Muscle layer of colon (tissue), 2 donors: ENCODE data around the gene C11orf97.
"Not testable (repeated sequence)": the region's sequence is repeated elsewhere in the genome, so short reads cannot be mapped to it uniquely, and the experiment has no call there.

ENCODE experiments used
- H3K27ac ChIP-seq: one replicate; pipeline ENCODE4 v1.7.0; 2013; ENCODE audit warnings: low read depth, mild to moderate bottlenecking, low read length, moderate library complexity
- H3K27me3 ChIP-seq, 2 donors: one replicate each; pipeline ENCODE4 v1.7.0; 2013; ENCODE audit warnings: low read length in 2 of 2, mild to moderate bottlenecking in 2 of 2; ENCODE audit not compliant: insufficient read depth in 2 of 2, control insufficient read depth in 1 of 2
- H3K36me3 ChIP-seq: one replicate; pipeline ENCODE4 v1.7.0; 2013; ENCODE audit warnings: mild to moderate bottlenecking, low read length; ENCODE audit not compliant: insufficient read depth
- H3K4me1 ChIP-seq: one replicate; pipeline ENCODE4 v1.7.0; 2013; ENCODE audit warnings: mild to moderate bottlenecking, low read length; ENCODE audit not compliant: insufficient read depth
- H3K4me3 ChIP-seq, 2 donors: one replicate each; pipeline ENCODE4 v1.7.0; 2013; ENCODE audit warnings: low read length in 2 of 2, low read depth in 1 of 2, mild to moderate bottlenecking in 1 of 2, moderate library complexity in 1 of 2
- H3K9ac ChIP-seq: one replicate; pipeline ENCODE4 v1.7.0; 2013; ENCODE audit warnings: low read length
- H3K9me3 ChIP-seq: one replicate; pipeline ENCODE4 v1.7.0; 2013; ENCODE audit warnings: mild to moderate bottlenecking, low read length
- donor health status: abdominal sarcoma.
- donor health status: Adenocarcinoma of cecum.

Gene C11orf97

DNA sequence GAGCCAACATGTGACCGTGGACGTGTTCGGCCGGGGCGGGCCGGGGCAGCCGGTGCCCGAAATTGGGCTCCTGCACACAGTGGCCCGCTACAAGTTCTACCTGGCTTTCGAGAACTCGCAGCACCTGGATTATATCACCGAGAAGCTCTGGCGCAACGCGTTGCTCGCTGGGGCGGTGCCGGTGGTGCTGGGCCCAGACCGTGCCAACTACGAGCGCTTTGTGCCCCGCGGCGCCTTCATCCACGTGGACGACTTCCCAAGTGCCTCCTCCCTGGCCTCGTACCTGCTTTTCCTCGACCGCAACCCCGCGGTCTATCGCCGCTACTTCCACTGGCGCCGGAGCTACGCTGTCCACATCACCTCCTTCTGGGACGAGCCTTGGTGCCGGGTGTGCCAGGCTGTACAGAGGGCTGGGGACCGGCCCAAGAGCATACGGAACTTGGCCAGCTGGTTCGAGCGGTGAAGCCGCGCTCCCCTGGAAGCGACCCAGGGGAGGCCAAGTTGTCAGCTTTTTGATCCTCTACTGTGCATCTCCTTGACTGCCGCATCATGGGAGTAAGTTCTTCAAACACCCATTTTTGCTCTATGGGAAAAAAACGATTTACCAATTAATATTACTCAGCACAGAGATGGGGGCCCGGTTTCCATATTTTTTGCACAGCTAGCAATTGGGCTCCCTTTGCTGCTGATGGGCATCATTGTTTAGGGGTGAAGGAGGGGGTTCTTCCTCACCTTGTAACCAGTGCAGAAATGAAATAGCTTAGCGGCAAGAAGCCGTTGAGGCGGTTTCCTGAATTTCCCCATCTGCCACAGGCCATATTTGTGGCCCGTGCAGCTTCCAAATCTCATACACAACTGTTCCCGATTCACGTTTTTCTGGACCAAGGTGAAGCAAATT is 33.3 kb downstream of the C11orf97 start:
- peaks cover 5% of the 10 kb centered on the region for H3K36me3 ChIP-seq
- peaks cover 38% of the 10 kb centered on the region for H3K4me1 ChIP-seq
- no peaks in the 10 kb centered on the region for H3K9me3 ChIP-seq
- no peaks in the 10 kb centered on the region for H3K27me3 ChIP-seq
- H3K4me3 ChIP-seq = peak overlapping the region; percentile 61 to 63
- peak overlapping the region; percentile 35 for H3K27ac ChIP-seq
- no peak overlapping the region for H3K9ac ChIP-seq

DNA sequence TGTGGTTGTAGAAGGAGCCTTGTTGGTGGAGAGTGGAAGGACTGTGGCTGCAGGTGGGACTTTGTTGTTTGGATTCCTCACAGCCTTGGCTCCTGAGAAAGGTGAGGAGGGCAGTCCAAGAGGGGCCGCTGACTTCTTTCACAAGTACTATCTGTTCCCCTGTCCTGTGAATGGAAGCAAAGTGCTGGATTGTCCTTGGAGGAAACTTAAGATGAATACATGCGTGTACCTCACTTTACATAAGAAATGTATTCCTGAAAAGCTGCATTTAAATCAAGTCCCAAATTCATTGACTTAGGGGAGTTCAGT is 33.9 kb downstream of the C11orf97 start:
- peak overlapping the region in 1 of 2 donors; percentile 63 for H3K4me3 ChIP-seq
- H3K27ac ChIP-seq = no peak overlapping the region
- H3K36me3 ChIP-seq = peaks cover 5% of the 10 kb centered on the region
- no peaks in the 10 kb centered on the region for H3K27me3 ChIP-seq
- peaks cover 38% of the 10 kb centered on the region for H3K4me1 ChIP-seq
- no peak overlapping the region for H3K9ac ChIP-seq
- H3K9me3 ChIP-seq = no peaks in the 10 kb centered on the region

GRCh38 chr11:94546886-94547285 is 34.6 kb downstream of the C11orf97 start:
- Histone ChIP-seq H3K36me3 (peaks cover 5% of the 10 kb centered on the region), H3K4me3 (no peak overlapping the region), H3K27ac (no peak overlapping the region), H3K4me1 (peaks cover 38% of the 10 kb centered on the region), H3K9me3 (no peaks in the 10 kb centered on the region), H3K27me3 (no peaks in the 10 kb centered on the region), H3K9ac (no peak overlapping the region)

DNA sequence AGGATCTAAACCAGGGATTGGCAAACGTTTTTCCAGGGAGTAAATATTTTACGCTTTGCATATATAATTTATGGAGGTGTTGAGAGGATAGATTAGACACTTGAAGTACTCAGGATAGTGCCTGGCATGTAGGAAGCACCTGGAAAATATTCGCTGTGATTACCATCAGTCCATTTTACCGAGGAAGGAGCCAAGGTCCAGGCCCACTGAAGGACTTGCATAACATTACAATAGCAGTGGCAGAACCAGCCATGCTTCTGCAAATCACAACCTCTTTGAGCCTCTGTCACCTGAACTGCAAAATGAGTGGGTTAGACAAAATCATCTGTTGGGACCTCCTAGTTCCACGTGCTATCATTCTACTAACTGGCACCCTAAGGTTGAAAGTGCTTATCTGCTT is 36.9 kb downstream of the C11orf97 start:
- Histone ChIP-seq H3K9me3 (no peaks in the 10 kb centered on the region), H3K27ac (no peak overlapping the region), H3K9ac (no peak overlapping the region), H3K36me3 (peaks cover 5% of the 10 kb centered on the region), H3K27me3 (no peaks in the 10 kb centered on the region), H3K4me3 (no peak overlapping the region), H3K4me1 (peaks cover 31% of the 10 kb centered on the region)

DNA sequence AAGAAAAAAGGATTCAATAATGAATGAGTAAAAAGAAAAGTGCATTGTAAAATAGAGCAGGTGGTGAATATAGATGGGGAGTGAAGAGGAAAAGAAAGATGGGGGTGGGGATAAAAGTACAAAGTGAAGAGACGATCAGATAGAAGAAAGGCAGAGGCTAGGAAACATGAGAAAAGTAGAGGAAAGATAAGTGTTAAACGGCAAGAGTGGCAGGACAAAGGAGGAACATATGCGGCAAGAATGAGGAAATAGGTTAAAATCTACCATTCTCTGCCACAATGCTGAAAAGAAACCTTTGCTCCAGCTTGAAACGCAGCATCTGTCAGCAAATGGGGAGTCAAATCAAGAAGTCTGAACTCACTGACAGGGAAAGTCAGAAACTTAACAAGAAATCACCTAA is 38.3 kb downstream of the C11orf97 start:
- peaks cover 3% of the 10 kb centered on the region for H3K36me3 ChIP-seq
- no peak overlapping the region for H3K27ac ChIP-seq
- no peak overlapping the region for H3K4me3 ChIP-seq
- H3K9ac ChIP-seq = no peak overlapping the region
- H3K27me3 ChIP-seq = no peaks in the 10 kb centered on the region
- peaks cover 29% of the 10 kb centered on the region for H3K4me1 ChIP-seq
- H3K9me3 ChIP-seq = no peaks in the 10 kb centered on the region

- H3K9ac ChIP-seq = no peak overlapping the region
- no peak overlapping the region for H3K27ac ChIP-seq
- H3K4me1 ChIP-seq = peaks cover 11% of the 10 kb centered on the region
- no peaks in the 10 kb centered on the region for H3K27me3 ChIP-seq
- no peaks in the 10 kb centered on the region for H3K36me3 ChIP-seq
- no peak overlapping the region for H3K4me3 ChIP-seq
- H3K9me3 ChIP-seq = no peaks in the 10 kb centered on the region
These were observed 41.7 kb downstream of the C11orf97 start for GRCh38 chr11:94553938-94554337.

GRCh38 chr11:94555752-94556329 is 43.6 kb downstream of the C11orf97 start:
- not testable (repeated sequence) for H3K9ac ChIP-seq, H3K27me3 ChIP-seq, H3K9me3 ChIP-seq, H3K36me3 ChIP-seq, H3K4me1 ChIP-seq, H3K4me3 ChIP-seq, H3K27ac ChIP-seq

GRCh38 chr11:94557421-94557820 is 45.2 kb downstream of the C11orf97 start:
- H3K4me1 ChIP-seq = peaks cover 6% of the 10 kb centered on the region
- no peak overlapping the region for H3K27ac ChIP-seq
- no peak overlapping the region for H3K4me3 ChIP-seq
- H3K36me3 ChIP-seq = no peaks in the 10 kb centered on the region
- no peaks in the 10 kb centered on the region for H3K27me3 ChIP-seq
- H3K9ac ChIP-seq = no peak overlapping the region
- no peaks in the 10 kb centered on the region for H3K9me3 ChIP-seq

DNA sequence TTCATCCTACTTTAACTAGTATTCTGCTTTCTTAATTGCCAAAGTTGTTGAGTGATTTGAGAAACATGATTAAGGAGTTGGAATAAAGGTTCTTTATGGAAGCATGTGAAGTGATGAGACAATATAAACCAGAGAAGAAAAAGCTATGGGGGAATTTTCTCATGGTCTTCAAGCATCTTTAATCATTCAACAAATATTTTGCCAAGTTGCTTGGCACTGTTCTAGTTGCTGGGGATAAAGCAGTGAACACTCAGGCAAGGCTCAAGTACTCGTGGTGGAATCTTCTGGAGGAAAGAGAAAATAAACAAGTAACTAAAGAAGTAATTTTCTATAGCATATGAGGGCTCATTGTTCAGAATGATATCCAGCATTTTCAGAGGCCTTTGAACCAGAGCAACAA is 45.7 kb downstream of the C11orf97 start:
- Histone ChIP-seq H3K9ac (no peak overlapping the region), H3K4me3 (no peak overlapping the region), H3K4me1 (peaks cover 6% of the 10 kb centered on the region), H3K27me3 (no peaks in the 10 kb centered on the region), H3K9me3 (no peaks in the 10 kb centered on the region), H3K36me3 (no peaks in the 10 kb centered on the region), H3K27ac (no peak overlapping the region)

DNA sequence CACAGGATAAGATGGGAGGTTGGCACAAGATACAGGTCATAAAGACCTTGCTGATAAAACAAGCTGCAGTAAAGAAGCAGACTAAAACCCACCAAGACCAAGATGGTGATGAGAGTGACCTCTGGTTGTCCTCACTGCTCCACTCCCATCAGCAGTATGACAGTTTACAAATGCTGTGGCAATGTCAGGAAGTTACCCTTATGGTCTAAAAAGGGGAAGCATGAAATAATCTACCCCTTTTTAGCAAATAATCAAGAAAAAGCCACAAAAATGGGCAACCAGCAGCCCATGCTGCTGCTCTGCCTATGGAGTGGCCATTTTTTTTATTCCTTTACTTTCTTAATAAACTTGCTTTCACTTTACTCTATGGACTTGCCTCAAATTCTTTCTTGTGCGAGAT is 46.2 kb downstream of the C11orf97 start:
- Histone ChIP-seq H3K9ac (no peak overlapping the region), H3K4me3 (no peak overlapping the region), H3K27ac (no peak overlapping the region), H3K9me3 (no peaks in the 10 kb centered on the region), H3K4me1 (peaks cover 6% of the 10 kb centered on the region), H3K27me3 (no peaks in the 10 kb centered on the region), H3K36me3 (no peaks in the 10 kb centered on the region)

GRCh38 chr11:94558932-94559331 is 46.7 kb downstream of the C11orf97 start:
- Histone ChIP-seq H3K36me3 (no peaks in the 10 kb centered on the region), H3K27ac (no peak overlapping the region), H3K27me3 (no peaks in the 10 kb centered on the region), H3K9ac (no peak overlapping the region), H3K4me3 (no peak overlapping the region), H3K4me1 (peaks cover 10% of the 10 kb centered on the region), H3K9me3 (no peaks in the 10 kb centered on the region)

DNA sequence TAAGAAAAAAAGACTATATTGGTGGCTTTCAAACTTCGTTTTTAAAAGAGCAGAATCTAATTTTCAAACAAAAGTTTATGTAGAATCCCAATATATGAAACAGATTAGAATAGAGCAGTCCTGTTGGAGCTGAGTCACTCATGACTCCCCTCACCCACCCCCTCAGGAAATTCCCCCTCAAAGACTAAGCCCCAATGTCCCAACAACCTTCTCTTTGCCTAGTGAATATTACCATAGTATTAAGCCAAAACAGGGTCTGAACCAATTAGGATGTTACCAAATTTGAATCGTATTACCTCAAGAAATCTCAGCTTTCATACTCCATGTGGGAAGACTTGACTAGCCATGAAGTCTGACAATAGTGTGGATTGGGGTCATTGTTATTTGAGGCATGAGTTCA is 47.1 kb downstream of the C11orf97 start:
- H3K4me1 ChIP-seq = peaks cover 10% of the 10 kb centered on the region
- H3K9ac ChIP-seq = no peak overlapping the region
- no peaks in the 10 kb centered on the region for H3K9me3 ChIP-seq
- H3K4me3 ChIP-seq = no peak overlapping the region
- no peaks in the 10 kb centered on the region for H3K36me3 ChIP-seq
- no peak overlapping the region for H3K27ac ChIP-seq
- H3K27me3 ChIP-seq = no peaks in the 10 kb centered on the region
